Measurements from ENCODE around the gene VANGL2. TPM values are rescaled to one million over a fixed set of nuclear protein-coding genes. Genes with fewer than 3 reads are reported as not detected.
A peak's percentile ranks its signal among the peaks of the same experiment; 100 is the strongest.

The VANGL2 gene
- total and polyA plus RNA-seq, 2 of the 8 experiments (the other 6 are each of a cell fraction or from before 2014, with no cell fraction given): 62.5 to 118 TPM

DNA sequence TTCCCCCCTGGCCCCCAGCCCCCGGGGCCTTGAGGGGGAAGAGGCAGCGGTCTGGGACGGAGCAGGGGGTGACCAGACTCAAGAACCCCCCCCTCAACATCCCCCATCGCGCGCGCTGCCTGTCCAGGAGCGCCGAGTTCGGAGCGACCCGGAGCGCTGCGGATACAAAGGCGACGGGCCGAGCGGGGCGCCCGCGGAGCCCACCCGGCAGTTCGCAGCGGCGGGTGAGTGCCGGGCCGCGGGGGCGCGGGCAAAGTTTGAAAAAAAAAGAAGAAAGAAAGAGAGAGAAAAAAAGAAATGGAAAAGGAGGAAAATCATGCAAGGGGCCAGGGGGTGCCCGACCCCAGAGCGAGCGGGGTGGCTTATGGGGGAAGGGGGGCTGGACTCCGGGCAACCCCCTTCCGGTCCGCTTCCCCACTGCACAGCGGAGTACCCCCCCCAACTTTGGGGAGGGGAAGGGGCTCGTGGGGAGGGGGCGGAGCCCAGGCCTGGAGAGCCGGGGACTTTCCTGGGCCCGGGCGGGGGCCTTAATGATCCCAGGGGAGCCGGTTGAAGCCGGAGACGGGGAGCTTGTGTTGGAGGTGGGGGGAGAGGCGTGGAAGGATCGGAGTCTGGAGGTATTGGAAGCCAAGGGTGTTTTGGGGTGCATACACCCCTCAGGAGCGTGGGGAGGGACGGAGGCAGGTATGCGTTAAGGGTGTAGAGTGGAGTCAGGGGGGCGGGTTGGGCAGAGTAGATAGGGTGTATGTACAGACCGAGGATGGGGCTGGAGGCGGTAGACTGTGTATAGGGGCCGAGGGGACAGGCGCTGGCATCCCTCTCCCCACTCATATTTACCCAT, 502 bp downstream of the VANGL2 start (continued):
- TF ChIP-seq TAF7 (optimal IDR thresholded peaks at IDR 0.05; ENCODE audit: borderline replicate concordance, low read depth, low read length) (peak; percentile 9), BACH1 (IDR thresholded peaks at IDR 0.05; ENCODE audit: low read length) (no peak), SIN3A (conservative IDR thresholded peaks at IDR 0.05 in 1 of 2, IDR thresholded peaks at IDR 0.05 in 1 of 2; ENCODE audit: low read depth in 1 of 2, low read length in 2 of 2) (peak in 1 of 2 experiments; percentile 17; a peak in 1 of 4 replicates)
